Astrocyte of the spinal cord (primary cell): ENCODE results near the gene ATP13A3.
A peak's percentile ranks its signal among the peaks of the same experiment; 100 is the strongest.
"Not testable (repeated sequence)": the region's sequence is repeated elsewhere in the genome, so short reads cannot be mapped to it uniquely, and the experiment has no call there.

ENCODE experiments used
- DNase-seq: peaks from one replicate; pipeline ENCODE4 v3.0.0; 2011; ENCODE audit warnings: low read depth, low spot score
- H3K4me3 ChIP-seq: 2 replicates; pipeline ENCODE4 v1.5.1; 2011; ENCODE audit warnings: low read depth, mild to moderate bottlenecking, low read length, moderate library complexity
- CTCF ChIP-seq: IDR thresholded peaks from 2 replicates; pipeline ENCODE4 v1.5.1; 2012; ENCODE audit warnings: low read depth, mild to moderate bottlenecking, low read length, inconsistent platforms
- in situ Hi-C: cut with HindIII; loops from 2 replicates; pipeline ENCODE4 v1.10.0; 2017; ENCODE audit warnings: low sequenced_read_pairs

ATP13A3 gene

GRCh38 chr3:194486540-194487288, at the start of gene ATP13A3:
Gene ATP13A3 (minus strand): TSS chr3:194487002. CDS start chr3:194462190, 24,812 bp downstream.
- in situ Hi-C loops = no loop called here
- no peak for TF ChIP-seq CTCF
- peak within 1 kb of the TSS; percentile 82 for H3K4me3 ChIP-seq
- peak; percentile 92 for DNase-seq

- in situ Hi-C loops, H3K4me3 ChIP-seq, DNase-seq: not testable (repeated sequence)
These were observed 48.4 kb upstream of the ATP13A3 start for GRCh38 chr3:194535199-194535598.

- TF ChIP-seq CTCF = no peak
- in situ Hi-C loops = no loop called here
- DNase-seq = no peak
- H3K4me3 ChIP-seq = no peak overlapping the region
These were observed 47.4 kb upstream of the ATP13A3 start for GRCh38 chr3:194534243-194534642.

- TF ChIP-seq CTCF = no peak
- peak; percentile 60 for DNase-seq
- in situ Hi-C loops = no loop called here
- H3K4me3 ChIP-seq = no peak overlapping the region
These were observed 45.8 kb upstream of the ATP13A3 start for GRCh38 chr3:194532591-194532990.

GRCh38 chr3:194527726-194528125, 40.9 kb upstream of the ATP13A3 start:
- TF ChIP-seq CTCF = no peak
- in situ Hi-C loops = no loop called here
- no peak overlapping the region for H3K4me3 ChIP-seq
- DNase-seq = no peak

- in situ Hi-C loops = no loop called here
- TF ChIP-seq CTCF = no peak
- DNase-seq = no peak
- H3K4me3 ChIP-seq = no peak overlapping the region
These were observed 39.4 kb upstream of the ATP13A3 start for GRCh38 chr3:194526164-194526563.

- H3K4me3 ChIP-seq = no peak overlapping the region
- TF ChIP-seq CTCF = no peak
- peak; percentile 46 for DNase-seq
- in situ Hi-C loops = no loop called here
These were observed 35.8 kb upstream of the ATP13A3 start for GRCh38 chr3:194522579-194523046.
